C4-2B (cell line): ENCODE measurements around the gene TENM4.

Source experiments
- ZFX ChIP-seq: fragments of 450-650 bp; IDR thresholded peaks from 2 replicates; pipeline ENCODE4 v1.6.1; 2017
- TF ChIP-seq, protein P1 (sequence below): fragments of 450-650 bp; conservative IDR thresholded peaks from 2 replicates; pipeline ENCODE4 v1.5.1; 2017; ENCODE audit warnings: mild to moderate bottlenecking

DNA sequence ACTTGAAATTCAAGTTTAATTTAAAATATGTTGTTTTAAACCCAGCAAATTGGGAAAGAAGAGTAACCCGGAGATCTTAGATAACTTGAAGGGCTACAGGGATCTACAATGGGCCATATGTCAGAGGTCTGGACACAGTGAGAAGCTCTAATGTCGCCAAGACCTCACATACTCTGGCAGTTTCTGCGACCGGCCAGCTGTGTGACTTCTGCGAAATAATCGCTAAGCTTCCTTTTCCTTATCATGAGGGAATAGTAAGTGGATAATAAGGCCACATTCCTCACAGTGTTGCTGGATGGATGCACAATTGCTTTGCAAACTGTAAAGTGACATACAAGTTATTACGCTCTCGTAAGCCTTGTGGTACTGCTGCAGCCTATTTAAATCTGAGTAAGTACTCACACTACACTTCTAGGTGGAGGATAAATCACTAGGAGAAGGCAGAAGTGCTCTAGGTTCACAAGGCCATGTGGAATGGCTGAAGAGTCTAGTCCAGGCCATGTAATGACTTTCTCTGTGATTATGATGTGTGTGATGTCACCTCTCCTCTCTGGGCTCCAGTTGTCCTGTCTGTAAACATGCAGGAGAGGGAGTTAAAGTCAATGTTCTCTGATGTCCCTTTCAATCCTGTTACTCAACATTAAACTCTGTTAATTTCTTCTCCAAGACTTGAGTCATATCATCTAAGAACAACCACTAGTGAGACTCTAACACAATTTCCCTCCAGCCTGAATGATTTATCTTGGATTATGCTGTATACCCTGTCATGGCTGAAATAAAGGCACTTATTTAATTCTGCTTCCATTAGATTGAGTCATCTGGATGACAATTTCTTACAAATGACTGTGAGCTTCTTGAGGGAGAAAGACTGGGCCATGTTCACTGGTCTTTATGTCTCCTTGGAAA is 673.5 kb downstream of the TENM4 start:
- TF ChIP-seq, protein P1, sequence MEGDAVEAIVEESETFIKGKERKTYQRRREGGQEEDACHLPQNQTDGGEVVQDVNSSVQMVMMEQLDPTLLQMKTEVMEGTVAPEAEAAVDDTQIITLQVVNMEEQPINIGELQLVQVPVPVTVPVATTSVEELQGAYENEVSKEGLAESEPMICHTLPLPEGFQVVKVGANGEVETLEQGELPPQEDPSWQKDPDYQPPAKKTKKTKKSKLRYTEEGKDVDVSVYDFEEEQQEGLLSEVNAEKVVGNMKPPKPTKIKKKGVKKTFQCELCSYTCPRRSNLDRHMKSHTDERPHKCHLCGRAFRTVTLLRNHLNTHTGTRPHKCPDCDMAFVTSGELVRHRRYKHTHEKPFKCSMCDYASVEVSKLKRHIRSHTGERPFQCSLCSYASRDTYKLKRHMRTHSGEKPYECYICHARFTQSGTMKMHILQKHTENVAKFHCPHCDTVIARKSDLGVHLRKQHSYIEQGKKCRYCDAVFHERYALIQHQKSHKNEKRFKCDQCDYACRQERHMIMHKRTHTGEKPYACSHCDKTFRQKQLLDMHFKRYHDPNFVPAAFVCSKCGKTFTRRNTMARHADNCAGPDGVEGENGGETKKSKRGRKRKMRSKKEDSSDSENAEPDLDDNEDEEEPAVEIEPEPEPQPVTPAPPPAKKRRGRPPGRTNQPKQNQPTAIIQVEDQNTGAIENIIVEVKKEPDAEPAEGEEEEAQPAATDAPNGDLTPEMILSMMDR: no peak
- TF ChIP-seq ZFX: no peak
